ENCODE results near the gene PRDM16.

PRDM16 gene

GRCh38 chr1:3217181-3217641 lies 148.2 kb downstream of the PRDM16 start:
- DNase-seq = no peak

GRCh38 chr1:3217979-3218679 lies 149.1 kb downstream of the PRDM16 start:
- no peak for DNase-seq

GRCh38 chr1:3219005-3219790 lies 150.2 kb downstream of the PRDM16 start:
- no peak for DNase-seq

GRCh38 chr1:3219791-3220467 lies 150.9 kb downstream of the PRDM16 start:
- no peak for DNase-seq

- DNase-seq = no peak
Measured at GRCh38 chr1:3221112-3222041, 152.4 kb downstream of the PRDM16 start.

- no peak for DNase-seq
Measured at GRCh38 chr1:3222042-3222692, 153.2 kb downstream of the PRDM16 start.

- no peak for DNase-seq
Measured at GRCh38 chr1:3225661-3226060, 156.7 kb downstream of the PRDM16 start.

GRCh38 chr1:3226191-3226590 lies 157.2 kb downstream of the PRDM16 start:
- DNase-seq = no peak

- no peak for DNase-seq
Measured at GRCh38 chr1:3226701-3227350, 157.8 kb downstream of the PRDM16 start.

- DNase-seq = no peak
Measured at GRCh38 chr1:3227351-3227704, 158.3 kb downstream of the PRDM16 start.

- no peak for DNase-seq
Measured at GRCh38 chr1:3227893-3228292, 158.9 kb downstream of the PRDM16 start.

GRCh38 chr1:3229081-3229725 lies 160.2 kb downstream of the PRDM16 start:
- no peak for DNase-seq

GRCh38 chr1:3230553-3230952 lies 161.6 kb downstream of the PRDM16 start:
- DNase-seq = no peak

GRCh38 chr1:3231245-3231644 lies 162.2 kb downstream of the PRDM16 start:
- no peak for DNase-seq

- DNase-seq = no peak
Measured at GRCh38 chr1:3231826-3232225, 162.8 kb downstream of the PRDM16 start.

GRCh38 chr1:3233031-3233430 lies 164.0 kb downstream of the PRDM16 start:
- DNase-seq = no peak

GRCh38 chr1:3233551-3233950 lies 164.5 kb downstream of the PRDM16 start:
- no peak for DNase-seq

- no peak for DNase-seq
Measured at GRCh38 chr1:3234281-3234680, 165.3 kb downstream of the PRDM16 start.

GRCh38 chr1:3234956-3235355 lies 166.0 kb downstream of the PRDM16 start:
- no peak for DNase-seq

GRCh38 chr1:3235496-3235895 lies 166.5 kb downstream of the PRDM16 start:
- DNase-seq = no peak

- DNase-seq = no peak
Measured at GRCh38 chr1:3236361-3236760, 167.4 kb downstream of the PRDM16 start.

Measured in activated T-cell treated with anti-CD3 and anti-CD28 coated beads, Interleukin-2, amount 50 U/mL, for 48 hours (primary cell).